ENCODE measurements around the gene ARSK.

The ARSK gene

DNA sequence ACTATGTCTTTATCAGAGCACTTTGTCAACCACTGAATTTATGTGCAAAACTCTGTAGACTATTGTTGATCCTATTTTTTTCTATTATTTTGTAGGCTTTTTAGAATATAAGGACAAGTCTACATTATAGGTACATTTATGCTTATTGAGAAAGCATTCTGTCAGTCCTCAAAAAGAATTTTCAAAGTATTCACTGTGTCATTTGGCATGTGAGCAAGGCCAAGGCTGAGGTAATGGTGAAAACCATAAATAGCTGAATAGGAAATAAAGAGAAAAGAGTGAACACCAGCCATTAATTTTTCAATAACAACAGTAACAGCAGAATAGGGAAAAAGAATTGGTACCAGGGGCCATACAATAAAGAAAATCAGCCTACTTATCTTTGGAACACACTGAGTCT, 21.1 kb upstream of the ARSK start:
- no peak for ATAC-seq
- peaks cover 42% of the 10 kb centered on the region for H3K36me3 Mint-ChIP-seq (ENCODE audit: low read depth)
- no peak overlapping the region for H3K4me3 Mint-ChIP-seq
- H3K27me3 Mint-ChIP-seq = no peaks in the 10 kb centered on the region
- H3K4me1 Mint-ChIP-seq = no peaks in the 10 kb centered on the region
- no peak for DNase-seq
- H3K9me3 Mint-ChIP-seq = no peaks in the 10 kb centered on the region
- H3K27ac Mint-ChIP-seq = no peak overlapping the region

DNA sequence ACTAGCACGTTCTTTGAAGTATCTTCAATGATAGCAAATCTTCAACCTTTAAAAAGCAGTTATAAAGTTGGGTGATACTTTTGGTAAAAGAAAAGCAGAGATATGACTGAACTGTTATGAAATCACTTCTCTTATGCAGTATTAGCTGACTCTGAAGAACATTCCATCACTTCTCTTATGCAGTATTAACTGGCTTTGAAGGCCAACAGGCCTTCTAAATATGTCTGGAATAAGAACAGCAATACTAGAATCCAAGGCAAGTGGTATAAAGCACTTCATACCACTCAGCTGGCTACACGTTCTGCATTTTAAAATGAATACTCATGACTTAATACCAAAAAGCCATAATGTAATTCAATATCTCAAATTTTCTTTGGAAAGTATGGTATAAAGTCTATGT, 17.4 kb upstream of the ARSK start:
- Mint-ChIP-seq H3K4me1 (peaks cover 3% of the 10 kb centered on the region), H3K27ac (no peak overlapping the region), H3K27me3 (no peaks in the 10 kb centered on the region), H3K4me3 (no peak overlapping the region), H3K9me3 (no peaks in the 10 kb centered on the region), H3K36me3 (ENCODE audit: low read depth) (peaks cover 58% of the 10 kb centered on the region)
- no peak for ATAC-seq
- no peak for DNase-seq

DNA sequence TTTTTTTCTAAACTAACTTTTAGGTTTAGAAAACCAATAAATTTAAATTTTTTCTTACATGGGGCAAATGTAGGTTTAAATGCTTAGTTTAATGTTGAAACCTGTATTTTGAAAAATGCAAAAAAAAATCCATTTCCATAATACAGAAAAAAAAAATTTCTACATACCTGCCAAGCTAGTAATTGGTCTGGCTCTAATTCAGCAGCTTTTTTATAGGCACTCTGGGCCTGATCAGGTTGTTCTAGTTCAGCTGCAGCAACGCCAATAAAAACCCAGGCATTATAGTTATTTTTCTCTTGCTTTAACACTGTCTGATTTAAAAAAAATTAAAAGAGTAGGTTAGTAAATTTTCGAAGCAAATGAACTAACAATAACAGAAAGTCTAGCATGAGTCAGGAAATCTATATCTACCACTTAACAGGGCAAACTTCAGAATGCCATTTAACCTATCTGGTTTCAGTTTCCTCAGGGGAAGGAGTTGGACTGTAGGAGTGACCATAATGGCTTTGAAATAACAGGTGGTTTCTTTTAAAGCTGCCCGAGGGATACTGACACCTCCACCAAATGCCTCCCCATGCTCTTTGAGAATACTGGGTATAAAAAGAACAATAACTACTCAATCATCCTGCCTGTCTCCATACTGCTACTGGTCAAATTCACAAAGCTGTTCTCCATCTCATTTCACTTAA, 11.7 kb upstream of the ARSK start:
- DNase-seq = no peak
- Mint-ChIP-seq H3K4me3 (no peak overlapping the region), H3K27ac (peak overlapping the region; percentile 5), H3K9me3 (no peaks in the 10 kb centered on the region), H3K36me3 (ENCODE audit: low read depth) (peaks cover 38% of the 10 kb centered on the region), H3K27me3 (no peaks in the 10 kb centered on the region), H3K4me1 (peaks cover 9% of the 10 kb centered on the region)
- no peak for ATAC-seq

DNA sequence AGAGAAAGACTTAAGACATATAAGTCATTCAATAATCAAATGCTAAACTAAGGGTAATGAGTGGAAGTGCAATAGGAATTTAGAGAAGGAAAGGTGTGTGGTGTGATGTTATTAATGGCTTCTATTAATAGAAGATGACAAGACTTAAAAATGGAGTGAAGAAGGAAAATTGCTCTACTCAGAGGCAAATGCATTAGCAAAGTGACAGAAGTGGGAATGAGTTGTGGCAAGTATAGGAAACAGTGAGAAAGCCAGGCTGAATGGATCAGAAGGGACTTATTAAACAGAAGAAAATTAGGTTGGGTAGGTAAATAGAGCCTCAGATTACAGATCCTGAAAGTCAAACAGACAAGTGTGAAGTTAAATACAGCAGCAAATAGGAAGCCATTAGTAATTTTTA, 5.9 kb upstream of the ARSK start:
- Mint-ChIP-seq H3K9me3 (no peaks in the 10 kb centered on the region), H3K4me3 (no peak overlapping the region), H3K27ac (no peak overlapping the region), H3K27me3 (no peaks in the 10 kb centered on the region), H3K36me3 (ENCODE audit: low read depth) (peaks cover 24% of the 10 kb centered on the region), H3K4me1 (peaks cover 22% of the 10 kb centered on the region)
- ATAC-seq = no peak
- DNase-seq = no peak

DNA sequence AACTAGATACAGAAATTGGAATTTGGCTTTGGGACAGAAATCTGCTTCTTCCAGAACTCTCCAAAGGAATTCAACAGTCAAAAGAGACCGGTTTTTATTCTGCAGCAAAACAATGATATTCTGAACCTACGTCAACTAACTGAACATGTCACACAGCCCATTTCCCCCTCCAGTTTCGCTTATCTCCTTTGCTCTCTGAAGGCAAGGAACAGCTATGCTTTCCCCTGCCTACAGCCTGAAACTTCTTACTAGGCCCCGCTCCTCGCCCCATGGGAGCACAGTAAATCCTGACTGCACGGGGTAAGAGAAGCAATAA, 612 bp upstream of the ARSK start:
- peak; percentile 14 for ATAC-seq
- H3K36me3 Mint-ChIP-seq (ENCODE audit: low read depth) = peaks cover 16% of the 10 kb centered on the region
- H3K4me1 Mint-ChIP-seq = peaks cover 33% of the 10 kb centered on the region

DNA sequence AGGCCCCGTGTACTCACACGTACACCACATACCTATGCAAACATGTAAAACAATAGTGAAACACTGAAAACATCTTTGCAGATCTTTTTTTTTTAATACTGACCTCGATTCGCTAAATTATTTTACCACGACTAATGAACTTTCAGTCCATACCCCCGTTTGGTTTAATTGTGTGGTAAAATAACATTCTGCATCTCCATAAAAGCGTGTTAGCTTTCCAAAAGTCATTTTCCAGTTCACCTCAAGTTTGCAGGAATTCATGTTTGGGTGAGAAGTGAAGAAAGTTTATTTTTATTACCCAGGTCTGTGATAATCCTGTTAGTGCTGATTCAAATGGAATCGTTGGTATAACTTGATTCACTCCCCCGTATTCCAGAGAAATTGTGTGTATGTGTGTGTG, 652 bp downstream of the ARSK start:
- H3K4me3 Mint-ChIP-seq = peak overlapping the region; percentile 94
- H3K9me3 Mint-ChIP-seq = no peaks in the 10 kb centered on the region

More for the DNA sequence above, 612 bp upstream of the ARSK start:
- Mint-ChIP-seq H3K4me3 (peak overlapping the region; percentile 94), H3K9me3 (no peaks in the 10 kb centered on the region), H3K27ac (peak overlapping the region; percentile 97), H3K27me3 (peaks cover 2% of the 10 kb centered on the region)
- DNase-seq = no peak

DNA sequence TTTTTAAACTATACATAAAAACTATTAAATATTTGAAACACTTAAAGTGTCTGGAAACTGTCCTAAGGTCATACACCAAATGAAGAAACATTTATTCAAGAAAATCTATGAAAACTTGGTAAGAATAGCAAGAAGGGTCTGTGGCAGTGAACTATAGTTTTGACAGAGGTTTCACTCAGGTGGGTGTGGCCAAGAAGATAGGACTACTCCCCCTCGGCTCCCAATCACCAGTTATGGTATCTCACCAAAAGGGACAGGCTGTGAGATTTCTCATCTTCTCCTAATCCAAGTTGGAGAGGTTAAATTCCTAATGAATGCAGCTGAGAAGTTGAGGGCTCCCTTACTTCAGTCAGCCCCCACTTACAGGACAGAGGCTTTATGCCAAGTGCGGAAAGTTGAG, 2.9 kb downstream of the ARSK start:
- DNase-seq = no peak
- Mint-ChIP-seq H3K4me3 (no peak overlapping the region), H3K36me3 (ENCODE audit: low read depth) (peaks cover 5% of the 10 kb centered on the region), H3K9me3 (no peaks in the 10 kb centered on the region), H3K4me1 (peaks cover 20% of the 10 kb centered on the region), H3K27ac (no peak overlapping the region), H3K27me3 (peaks cover 2% of the 10 kb centered on the region)
- ATAC-seq = no peak

More for the DNA sequence above, 652 bp downstream of the ARSK start:
- Mint-ChIP-seq H3K36me3 (ENCODE audit: low read depth) (peaks cover 10% of the 10 kb centered on the region), H3K4me1 (peaks cover 33% of the 10 kb centered on the region), H3K27ac (peak overlapping the region; percentile 97), H3K27me3 (peaks cover 2% of the 10 kb centered on the region)
- DNase-seq (no peak), ATAC-seq (no peak)

DNA sequence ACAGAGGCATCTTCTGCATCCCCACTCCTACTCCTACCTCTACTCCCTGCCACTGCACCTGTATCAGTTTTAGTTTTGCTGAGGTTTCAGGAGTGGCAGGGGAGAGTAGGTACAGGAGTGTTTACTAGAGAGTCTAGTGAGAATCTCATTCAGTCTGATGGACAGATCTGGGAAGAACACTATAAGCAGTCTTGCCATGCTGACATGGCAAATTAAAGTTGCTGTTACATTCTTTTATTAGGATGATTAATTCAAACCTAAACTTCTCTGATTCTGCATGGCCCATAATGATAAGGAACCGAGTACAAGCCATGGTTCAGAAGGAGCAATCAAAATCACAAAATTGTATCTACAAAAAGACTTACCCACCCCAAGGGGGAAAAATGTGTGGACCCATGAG, 7.4 kb downstream of the ARSK start:
- Mint-ChIP-seq H3K4me1 (no peaks in the 10 kb centered on the region), H3K9me3 (no peaks in the 10 kb centered on the region), H3K36me3 (ENCODE audit: low read depth) (peaks cover 6% of the 10 kb centered on the region), H3K4me3 (no peak overlapping the region), H3K27me3 (no peaks in the 10 kb centered on the region), H3K27ac (no peak overlapping the region)
- ATAC-seq (no peak), DNase-seq (no peak)

DNA sequence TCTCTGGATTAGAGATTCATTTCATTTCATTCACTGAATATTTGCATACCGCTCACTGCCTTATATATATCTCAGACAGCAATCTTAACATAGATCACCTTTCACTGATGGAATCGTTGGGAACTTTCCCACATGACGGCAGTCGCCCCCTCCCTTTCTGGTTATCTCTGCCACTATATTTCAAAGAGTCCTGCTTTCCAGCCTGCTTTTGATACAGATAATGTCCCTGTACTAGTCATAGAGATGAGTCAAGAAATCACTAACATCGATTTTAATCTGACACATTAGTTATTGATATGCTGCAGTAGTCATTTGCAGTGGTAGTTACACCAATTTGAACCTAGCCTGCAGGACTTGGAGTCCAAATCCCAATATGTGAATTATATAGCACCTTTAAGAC, 8.5 kb downstream of the ARSK start:
- DNase-seq (no peak), ATAC-seq (no peak)
- Mint-ChIP-seq H3K27me3 (no peaks in the 10 kb centered on the region), H3K36me3 (ENCODE audit: low read depth) (peaks cover 13% of the 10 kb centered on the region), H3K9me3 (no peaks in the 10 kb centered on the region), H3K27ac (no peak overlapping the region), H3K4me3 (no peak overlapping the region), H3K4me1 (no peaks in the 10 kb centered on the region)

DNA sequence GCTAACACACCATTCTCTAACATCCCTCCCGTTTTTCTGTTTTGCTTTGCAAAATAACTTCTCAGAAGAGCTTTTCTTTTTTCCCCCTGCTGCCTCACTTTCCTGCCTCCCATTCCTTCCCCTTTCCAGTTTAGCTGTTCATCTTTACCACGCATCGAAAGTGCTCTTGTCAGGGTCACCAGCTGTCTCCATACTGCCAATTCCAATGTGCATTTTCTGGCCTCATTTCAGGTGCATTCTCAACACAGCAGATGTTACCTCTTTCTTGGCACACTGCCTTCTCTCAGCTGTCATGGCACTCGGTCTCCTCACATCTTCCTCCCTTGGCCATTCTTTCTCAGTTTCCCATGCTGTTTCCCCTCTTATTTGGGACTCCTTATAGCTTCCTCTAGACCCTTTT, 9.5 kb downstream of the ARSK start:
- no peak for DNase-seq
- ATAC-seq = no peak
- Mint-ChIP-seq H3K27me3 (no peaks in the 10 kb centered on the region), H3K4me1 (no peaks in the 10 kb centered on the region), H3K27ac (no peak overlapping the region), H3K9me3 (no peaks in the 10 kb centered on the region), H3K4me3 (no peak overlapping the region), H3K36me3 (ENCODE audit: low read depth) (peaks cover 13% of the 10 kb centered on the region)

DNA sequence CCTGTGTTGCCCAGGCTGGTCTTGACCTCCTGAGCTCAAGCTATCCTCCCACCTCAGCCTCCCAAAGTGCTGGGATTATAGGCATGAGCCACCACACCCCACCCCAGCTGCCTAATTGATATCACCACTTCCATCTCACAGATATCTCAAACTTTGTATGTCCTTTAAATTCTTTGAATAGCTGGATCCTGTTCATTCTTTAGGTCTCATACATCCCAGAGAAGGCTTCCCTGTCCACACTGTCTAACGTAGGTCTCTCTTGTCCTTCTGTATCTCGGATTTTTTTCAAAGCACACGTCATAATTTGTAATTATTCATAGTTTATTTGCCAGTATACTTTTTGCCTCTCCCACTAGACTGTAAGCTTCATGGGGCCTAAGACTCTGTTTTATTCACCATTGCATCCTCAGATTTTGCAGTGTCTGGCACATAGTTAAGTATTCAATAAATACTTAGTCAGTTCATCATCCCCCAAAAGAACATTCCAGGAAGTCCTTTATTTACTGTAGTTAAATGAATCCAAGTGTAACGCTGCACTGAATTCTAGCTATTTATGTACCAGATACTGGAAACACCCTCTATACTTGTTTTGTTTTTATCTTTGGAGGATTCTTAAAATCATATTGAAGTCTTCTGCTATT, 10.5 kb downstream of the ARSK start:
- no peaks in the 10 kb centered on the region for H3K9me3 Mint-ChIP-seq
- H3K27ac Mint-ChIP-seq = no peak overlapping the region
- no peak for DNase-seq
- no peak overlapping the region for H3K4me3 Mint-ChIP-seq
- H3K27me3 Mint-ChIP-seq = no peaks in the 10 kb centered on the region
- peaks cover 18% of the 10 kb centered on the region for H3K36me3 Mint-ChIP-seq (ENCODE audit: low read depth)
- H3K4me1 Mint-ChIP-seq = no peaks in the 10 kb centered on the region
- no peak for ATAC-seq

DNA sequence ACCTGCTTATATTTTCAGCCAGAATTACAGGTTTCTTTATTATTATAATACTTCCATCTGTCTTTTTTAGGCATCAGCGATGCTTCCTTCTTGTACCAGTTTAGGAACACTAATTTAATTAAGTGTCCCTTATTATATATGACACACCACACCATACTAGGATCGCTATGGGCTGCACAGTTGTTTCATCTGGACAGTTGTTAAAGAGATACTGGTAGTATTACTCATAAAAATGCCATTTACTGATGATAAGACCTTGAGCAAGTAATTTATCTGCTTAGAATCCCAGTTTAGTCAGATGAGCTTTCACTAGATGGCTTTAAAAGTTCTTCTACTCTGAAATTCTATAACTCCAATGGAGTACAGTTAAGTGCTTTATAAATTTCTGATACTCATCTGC, 17.1 kb downstream of the ARSK start:
- DNase-seq = no peak
- Mint-ChIP-seq H3K36me3 (ENCODE audit: low read depth) (peaks cover 30% of the 10 kb centered on the region), H3K4me3 (no peak overlapping the region), H3K9me3 (peaks cover 4% of the 10 kb centered on the region), H3K27ac (no peak overlapping the region), H3K27me3 (no peaks in the 10 kb centered on the region), H3K4me1 (no peaks in the 10 kb centered on the region)
- no peak for ATAC-seq

DNA sequence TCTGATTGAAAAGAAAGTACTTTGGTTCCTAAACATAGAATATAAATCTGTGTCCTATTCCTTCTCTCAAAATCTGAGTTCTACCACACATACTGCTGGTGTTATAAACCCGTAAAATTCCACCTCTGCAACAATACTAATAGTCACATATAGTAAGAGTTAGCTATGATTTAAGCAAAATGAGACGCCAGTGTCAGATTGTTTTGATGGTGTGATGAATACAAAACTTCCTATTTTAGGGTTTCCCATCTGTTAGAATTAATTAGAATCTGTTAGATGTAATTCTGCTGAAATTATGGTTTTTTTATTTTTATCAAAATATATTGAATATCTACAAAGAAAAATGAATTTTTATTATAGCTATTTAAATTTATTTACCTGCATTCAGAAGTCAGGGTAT, 26.7 kb downstream of the ARSK start:
- no peaks in the 10 kb centered on the region for H3K27me3 Mint-ChIP-seq
- DNase-seq (no peak), ATAC-seq (no peak)
- no peak overlapping the region for H3K4me3 Mint-ChIP-seq
- H3K4me1 Mint-ChIP-seq = no peaks in the 10 kb centered on the region
- H3K36me3 Mint-ChIP-seq (ENCODE audit: low read depth) = peaks cover 8% of the 10 kb centered on the region
- no peaks in the 10 kb centered on the region for H3K9me3 Mint-ChIP-seq
- H3K27ac Mint-ChIP-seq = no peak overlapping the region

DNA sequence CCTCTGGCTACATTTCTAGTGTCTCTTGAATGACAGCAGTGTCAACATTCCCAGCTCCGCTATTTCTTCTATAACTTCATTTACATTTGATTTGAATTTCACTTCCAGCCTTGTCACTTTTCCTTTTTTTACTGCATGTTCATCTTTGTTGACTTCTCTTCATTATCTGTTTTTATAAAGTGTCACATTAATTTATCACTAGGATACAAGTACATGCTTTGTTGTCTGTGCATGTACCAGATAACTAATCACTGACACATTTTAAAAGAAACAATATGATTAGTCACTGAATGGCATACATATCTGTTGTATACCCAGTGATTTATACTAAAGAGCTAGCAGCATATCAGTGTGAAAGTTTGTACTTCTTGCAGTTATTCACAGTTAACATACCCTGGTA, 29.1 kb downstream of the ARSK start:
- ATAC-seq (no peak), DNase-seq (no peak)
- Mint-ChIP-seq H3K4me1 (no peaks in the 10 kb centered on the region), H3K27me3 (no peaks in the 10 kb centered on the region), H3K9me3 (no peaks in the 10 kb centered on the region), H3K4me3 (no peak overlapping the region), H3K27ac (no peak overlapping the region), H3K36me3 (ENCODE audit: low read depth) (peaks cover 8% of the 10 kb centered on the region)

DNA sequence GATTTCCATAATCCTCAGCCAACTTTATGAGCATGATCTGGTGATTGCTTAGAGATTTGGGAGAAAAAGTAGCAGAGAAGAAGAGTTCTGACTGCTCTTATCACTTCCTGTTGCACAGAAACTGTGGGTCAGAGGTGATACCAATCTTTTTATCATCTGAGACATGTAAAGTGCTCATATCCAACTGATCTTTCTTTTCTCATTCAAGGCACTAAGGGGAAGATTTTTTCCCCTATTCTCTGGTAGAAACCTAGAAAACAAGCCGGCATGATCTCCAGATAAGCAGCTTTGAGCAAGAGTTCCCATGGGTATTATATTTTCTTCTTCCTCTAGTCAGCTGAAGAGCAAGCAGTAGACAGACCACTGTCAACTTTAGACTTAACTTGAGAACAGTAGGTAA, 36.0 kb downstream of the ARSK start:
- Mint-ChIP-seq H3K36me3 (ENCODE audit: low read depth) (peaks cover 1% of the 10 kb centered on the region), H3K27ac (peak overlapping the region; percentile 48), H3K9me3 (no peaks in the 10 kb centered on the region), H3K27me3 (no peaks in the 10 kb centered on the region), H3K4me1 (peaks cover 16% of the 10 kb centered on the region), H3K4me3 (no peak overlapping the region)
- ATAC-seq = peak; percentile 38
- DNase-seq = no peak

DNA sequence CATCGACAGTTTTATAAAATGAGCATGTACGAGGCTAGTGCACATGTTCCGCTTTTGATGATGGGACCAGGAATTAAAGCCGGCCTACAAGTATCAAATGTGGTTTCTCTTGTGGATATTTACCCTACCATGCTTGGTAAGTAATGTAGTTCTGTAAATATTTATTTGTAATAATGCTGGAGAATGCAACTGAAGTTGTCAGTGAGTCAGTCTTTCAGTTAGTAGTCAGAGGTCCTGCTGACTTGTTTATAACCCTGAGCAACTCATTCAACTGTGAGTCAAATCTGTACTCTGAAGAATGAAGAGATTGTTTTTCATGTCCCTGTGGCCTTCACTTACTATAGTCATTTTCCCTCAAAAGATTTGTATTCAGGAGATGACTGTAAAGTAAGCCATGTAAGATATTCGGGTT, 36.6 kb downstream of the ARSK start:
- H3K27ac Mint-ChIP-seq = no peak overlapping the region
- H3K36me3 Mint-ChIP-seq (ENCODE audit: low read depth) = peaks cover 1% of the 10 kb centered on the region
- no peak overlapping the region for H3K4me3 Mint-ChIP-seq

More for the DNA sequence above, 36.6 kb downstream of the ARSK start:
- H3K27me3 Mint-ChIP-seq = no peaks in the 10 kb centered on the region
- no peak for DNase-seq
- H3K9me3 Mint-ChIP-seq = no peaks in the 10 kb centered on the region
- peak; percentile 91 for ATAC-seq
- H3K4me1 Mint-ChIP-seq = peaks cover 16% of the 10 kb centered on the region

All from activated naive CD8-positive, alpha-beta T cell treated with anti-CD3 and anti-CD28 coated beads, Interleukin-2, amount 50 U/mL, for 24 hours (primary cell).